Measurements from ENCODE around the gene RFX6.

The RFX6 gene

GRCh38 chr6:116933485-116933884 lies 56.4 kb downstream of the RFX6 start (continued):
- TF ChIP-seq ZSCAN23 (tag by site-specific recombination; IDR thresholded peaks at IDR 0.05) (no peak), RBAK (tag by site-specific recombination; IDR thresholded peaks at IDR 0.05) (no peak), ZNF701 (tag by site-specific recombination; IDR thresholded peaks at IDR 0.05) (no peak), ZNF138 (tag by site-specific recombination; IDR thresholded peaks at IDR 0.05; ENCODE audit: borderline replicate concordance) (no peak), OSR2 (tag by site-specific recombination; IDR thresholded peaks at IDR 0.05) (peak; percentile 67), KLF9 (tag by site-specific recombination; IDR thresholded peaks at IDR 0.05; ENCODE audit: low read depth) (no peak), ZNF132 (tag by site-specific recombination; IDR thresholded peaks at IDR 0.05; ENCODE audit: borderline replicate concordance) (no peak), ZBTB20 (tag by site-specific recombination; IDR thresholded peaks at IDR 0.05) (no peak), TRIM28 (IDR thresholded peaks at IDR 0.05; ENCODE audit: borderline replicate concordance, low read length) (peak; percentile 96), BCL6B (tag by site-specific recombination; IDR thresholded peaks at IDR 0.05) (no peak), ZNF544 (tag by site-specific recombination; IDR thresholded peaks at IDR 0.05) (no peak), ZBTB7A (tag by site-specific recombination; IDR thresholded peaks at IDR 0.05; ENCODE audit: low read depth) (no peak), ZNF223 (tag by site-specific recombination; IDR thresholded peaks at IDR 0.05) (no peak), REPIN1 (tag by site-specific recombination; IDR thresholded peaks at IDR 0.05; ENCODE audit: low read depth) (no peak), BCL11A (tag by site-specific recombination; IDR thresholded peaks at IDR 0.05; ENCODE audit: low read depth) (no peak), ZNF600 (tag by site-specific recombination; IDR thresholded peaks at IDR 0.05) (peak; percentile 89), ZNF214 (tag by site-specific recombination; IDR thresholded peaks at IDR 0.05; ENCODE audit: borderline replicate concordance) (no peak), ZNF707 (tag by site-specific recombination; IDR thresholded peaks at IDR 0.05) (no peak), PATZ1 (tag by site-specific recombination; IDR thresholded peaks at IDR 0.05) (no peak), HOXD13 (CRISPR knock-in tag; IDR thresholded peaks at IDR 0.05; ENCODE audit: borderline replicate concordance) (no peak), IKZF3 (tag by site-specific recombination; IDR thresholded peaks at IDR 0.05) (no peak), ZNF155 (tag by site-specific recombination; IDR thresholded peaks at IDR 0.05) (no peak), ZNF747 (tag by site-specific recombination; IDR thresholded peaks at IDR 0.05) (no peak), ZXDB (tag by site-specific recombination; IDR thresholded peaks at IDR 0.05) (peak; percentile 62; the same call in 1 of the 2 replicates), ZNF530 (tag by site-specific recombination; IDR thresholded peaks at IDR 0.05; ENCODE audit: low read depth) (no peak), ZNF585B (tag by site-specific recombination; IDR thresholded peaks at IDR 0.05) (no peak), ZNF514 (tag by site-specific recombination; IDR thresholded peaks at IDR 0.05) (no peak), ZNF266 (tag by site-specific recombination; IDR thresholded peaks at IDR 0.05; ENCODE audit: low read depth) (no peak), EGR2 (tag by site-specific recombination; IDR thresholded peaks at IDR 0.05; ENCODE audit: low read depth) (no peak), ZNF510 (tag by site-specific recombination; IDR thresholded peaks at IDR 0.05; ENCODE audit: insufficient replicate concordance) (no peak), ZNF610 (tag by site-specific recombination; IDR thresholded peaks at IDR 0.05; ENCODE audit: borderline replicate concordance) (no peak), ZNF280C (tag by site-specific recombination; IDR thresholded peaks at IDR 0.05) (no peak), ZNF777 (tag by site-specific recombination; IDR thresholded peaks at IDR 0.05; ENCODE audit: borderline replicate concordance) (no peak), ZBTB6 (tag by site-specific recombination; IDR thresholded peaks at IDR 0.05) (no peak), ZNF121 (tag by site-specific recombination; IDR thresholded peaks at IDR 0.05) (no peak), ZNF558 (tag by site-specific recombination; IDR thresholded peaks at IDR 0.05) (no peak), ZNF16 (tag by site-specific recombination; IDR thresholded peaks at IDR 0.05; ENCODE audit: low read depth) (no peak), ZBTB48 (tag by site-specific recombination; IDR thresholded peaks at IDR 0.05) (no peak)

All from HEK293 (cell line).